T-helper 2 cell (primary cell): Measurements from ENCODE around the gene MS4A3.
"Not testable (repeated sequence)": the region's sequence is repeated elsewhere in the genome, so short reads cannot be mapped to it uniquely, and the experiment has no call there.

Experiments used
- DNase-seq, 5 experiments: peaks; one replicate each; pipeline versions ENCODE4 v3.0.0 to v3.0.0-alpha.2; 2012 to 2022

Gene MS4A3

GRCh38 chr11:60095477-60096120 lies 39.1 kb downstream of the MS4A3 start:
- no peak for DNase-seq

- no peak for DNase-seq
Observed at GRCh38 chr11:60097189-60097588, 40.7 kb downstream of the MS4A3 start.

GRCh38 chr11:60098508-60098907 lies 42.0 kb downstream of the MS4A3 start:
- no peak for DNase-seq

- no peak for DNase-seq
Observed at GRCh38 chr11:60100516-60100915, 44.1 kb downstream of the MS4A3 start.

- not testable (repeated sequence) for DNase-seq
Observed at GRCh38 chr11:60101368-60101767, 44.9 kb downstream of the MS4A3 start.

GRCh38 chr11:60104471-60105115 lies 48.1 kb downstream of the MS4A3 start:
- not testable (repeated sequence) for DNase-seq

- not testable (repeated sequence) for DNase-seq
Observed at GRCh38 chr11:60108631-60109030, 52.2 kb downstream of the MS4A3 start.

GRCh38 chr11:60111793-60112192 lies 55.3 kb downstream of the MS4A3 start:
- DNase-seq = no peak

GRCh38 chr11:60116996-60117790 lies 60.7 kb downstream of the MS4A3 start:
- DNase-seq = no peak

- DNase-seq = no peak
Observed at GRCh38 chr11:60118338-60118737, 61.9 kb downstream of the MS4A3 start.

GRCh38 chr11:60119710-60120109 lies 63.2 kb downstream of the MS4A3 start:
- no peak for DNase-seq
